Suprapubic skin (tissue), 3 donors: ENCODE results near the gene SYNDIG1.

Experiments
- EP300 ChIP-seq: sonication (generic); formaldehyde crosslinking; IDR thresholded peaks from one replicate; pipeline ENCODE4 v1.6.1; 2017; ENCODE audit warnings: antibody characterized with exemption
- POLR2A ChIP-seq, 2 donors: fragments of 450-650 bp; IDR thresholded peaks; one replicate each; pipeline ENCODE4 v1.6.1; 2017; ENCODE audit warnings: antibody characterized with exemption in 2 of 2, mild to moderate bottlenecking in 2 of 2, moderate library complexity in 2 of 2
- TF ChIP-seq, protein P1 (sequence below), 2 donors: fragments of 200-600 bp in 1 of 2; fragments of 450-650 bp in 1 of 2; sonication (generic) in 1 of 2; IDR thresholded peaks; one replicate each; pipeline ENCODE4 v1.5.1; 2016 to 2019; ENCODE audit warnings: antibody characterized with exemption in 2 of 2, mild to moderate bottlenecking in 1 of 2, moderate library complexity in 1 of 2

DNA sequence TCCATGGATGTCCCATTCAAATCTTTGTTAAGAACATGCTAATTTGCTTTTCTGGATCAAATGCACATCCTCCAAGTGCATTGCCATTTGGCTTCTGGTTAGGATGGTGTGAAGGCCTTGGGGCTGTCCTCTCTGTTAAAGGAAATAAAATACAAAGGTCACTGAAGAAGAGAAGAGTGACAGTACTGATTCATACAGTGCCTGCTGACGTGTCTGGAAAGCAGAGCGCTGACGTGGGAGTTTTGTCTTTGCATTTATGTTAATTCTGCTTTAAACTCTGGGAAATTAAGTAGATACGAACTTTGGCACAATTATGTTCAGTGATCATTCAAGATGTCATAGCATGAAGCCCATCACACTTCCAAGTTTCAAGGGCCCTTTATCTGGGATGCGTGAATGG lies 33.2 kb downstream of the SYNDIG1 start:
- TF ChIP-seq, protein P1, sequence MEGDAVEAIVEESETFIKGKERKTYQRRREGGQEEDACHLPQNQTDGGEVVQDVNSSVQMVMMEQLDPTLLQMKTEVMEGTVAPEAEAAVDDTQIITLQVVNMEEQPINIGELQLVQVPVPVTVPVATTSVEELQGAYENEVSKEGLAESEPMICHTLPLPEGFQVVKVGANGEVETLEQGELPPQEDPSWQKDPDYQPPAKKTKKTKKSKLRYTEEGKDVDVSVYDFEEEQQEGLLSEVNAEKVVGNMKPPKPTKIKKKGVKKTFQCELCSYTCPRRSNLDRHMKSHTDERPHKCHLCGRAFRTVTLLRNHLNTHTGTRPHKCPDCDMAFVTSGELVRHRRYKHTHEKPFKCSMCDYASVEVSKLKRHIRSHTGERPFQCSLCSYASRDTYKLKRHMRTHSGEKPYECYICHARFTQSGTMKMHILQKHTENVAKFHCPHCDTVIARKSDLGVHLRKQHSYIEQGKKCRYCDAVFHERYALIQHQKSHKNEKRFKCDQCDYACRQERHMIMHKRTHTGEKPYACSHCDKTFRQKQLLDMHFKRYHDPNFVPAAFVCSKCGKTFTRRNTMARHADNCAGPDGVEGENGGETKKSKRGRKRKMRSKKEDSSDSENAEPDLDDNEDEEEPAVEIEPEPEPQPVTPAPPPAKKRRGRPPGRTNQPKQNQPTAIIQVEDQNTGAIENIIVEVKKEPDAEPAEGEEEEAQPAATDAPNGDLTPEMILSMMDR (IDR thresholded peaks at IDR 0.05), result no peak
- TF ChIP-seq POLR2A (IDR thresholded peaks at IDR 0.05), result no peak
- TF ChIP-seq EP300, result no peak
